Liver (tissue), 9 donors: ENCODE measurements around the gene SERTAD1. TPM values are rescaled to one million over a fixed set of nuclear protein-coding genes. Genes with fewer than 3 reads are reported as not detected.

Experiments
- DNase-seq: peaks from one replicate; pipeline ENCODE4 v3.0.0-alpha.2; 2017; ENCODE audit warnings: low spot score
- H3K27ac ChIP-seq, 2 donors: one replicate each; pipeline ENCODE4 v1.7.0; 2013; ENCODE audit warnings: inconsistent platforms in 2 of 2, low read length in 2 of 2, control low read depth in 1 of 2, low read depth in 1 of 2, mild to moderate bottlenecking in 1 of 2
- H3K27me3 ChIP-seq, 4 donors: one replicate each; pipeline versions ENCODE4 v1.6.1 to v1.7.0; 2013; ENCODE audit warnings: low read length in 3 of 4, inconsistent platforms in 1 of 4, mild to moderate bottlenecking in 1 of 4, moderate library complexity in 1 of 4; ENCODE audit not compliant: control insufficient read depth in 4 of 4, insufficient read depth in 4 of 4
- H3K36me3 ChIP-seq, 4 donors: one replicate each; pipeline versions ENCODE4 v1.6.1 to v1.7.0; 2013; ENCODE audit warnings: low read length in 3 of 4, mild to moderate bottlenecking in 3 of 4, low read depth in 1 of 4, moderate library complexity in 1 of 4; ENCODE audit not compliant: control insufficient read depth in 4 of 4, insufficient read depth in 3 of 4
- H3K4me1 ChIP-seq, 4 donors: one replicate each; pipeline versions ENCODE4 v1.6.1 to v1.7.0; 2013; ENCODE audit warnings: low read length in 3 of 4, mild to moderate bottlenecking in 3 of 4, moderate library complexity in 1 of 4; ENCODE audit not compliant: control insufficient read depth in 4 of 4, insufficient read depth in 4 of 4
- H3K4me3 ChIP-seq, 3 donors: one replicate each; pipeline versions ENCODE4 v1.6.1 to v1.7.0; 2013; ENCODE audit warnings: low read length in 3 of 3, control low read depth in 1 of 3, low read depth in 1 of 3, mild to moderate bottlenecking in 1 of 3
- H3K9ac ChIP-seq, 2 donors: one replicate each; pipeline ENCODE4 v1.7.0; 2013; ENCODE audit warnings: low read length in 2 of 2, mild to moderate bottlenecking in 2 of 2, moderate library complexity in 2 of 2, control low read depth in 1 of 2, low read depth in 1 of 2
- H3K9me3 ChIP-seq, 4 donors: one replicate each; pipeline versions ENCODE4 v1.6.1 to v1.7.0; 2013; ENCODE audit warnings: low read length in 3 of 4; ENCODE audit not compliant: control insufficient read depth in 4 of 4
- FOXA2 ChIP-seq: IDR thresholded peaks from 2 replicates; pipeline ENCODE4 v1.6.1; 2016; ENCODE audit warnings: antibody characterized with exemption
- HNF4A ChIP-seq, 2 donors: conservative IDR thresholded peaks; 2 replicates each; pipeline ENCODE4 v1.6.1; 2016; ENCODE audit warnings: antibody characterized with exemption in 2 of 2, mild to moderate bottlenecking in 2 of 2
- HNF4G ChIP-seq: IDR thresholded peaks from 2 replicates; pipeline ENCODE4 v1.6.1; 2016; ENCODE audit warnings: antibody characterized with exemption
- NR2F2 ChIP-seq: IDR thresholded peaks from 2 replicates; pipeline ENCODE4 v1.6.1; 2016; ENCODE audit warnings: antibody characterized with exemption
- RAD21 ChIP-seq, 2 donors: IDR thresholded peaks; 2 replicates each; pipeline ENCODE4 v1.6.1; 2016; ENCODE audit warnings: antibody characterized with exemption in 2 of 2, mild to moderate bottlenecking in 2 of 2
- RXRA ChIP-seq, 2 donors: IDR thresholded peaks; 2 replicates each; pipeline ENCODE4 v1.6.1; 2017 to 2018; ENCODE audit warnings: antibody characterized with exemption in 2 of 2, mild to moderate bottlenecking in 1 of 2
- SP1 ChIP-seq: IDR thresholded peaks from 2 replicates; pipeline ENCODE4 v1.6.1; 2018; ENCODE audit warnings: antibody characterized with exemption, mild to moderate bottlenecking
- TAF1 ChIP-seq: conservative IDR thresholded peaks from 2 replicates; pipeline ENCODE4 v1.6.1; 2016; ENCODE audit warnings: antibody characterized with exemption, mild to moderate bottlenecking
- YY1 ChIP-seq: IDR thresholded peaks from 2 replicates; pipeline ENCODE4 v1.6.1; 2016; ENCODE audit warnings: antibody characterized with exemption, mild to moderate bottlenecking
- WGBS: extraction: QIAGEN DNeasy Blood & Tissue Kit; methylation state at CpG from one replicate; pipeline ENCODE4 v1.1.7; 2013; 5-methylcytosine and 5-hydroxymethylcytosine counted together
- polyA plus RNA-seq, 2 donors: library from polyadenylated mRNA; stranded (reverse) in 1 of 2; unstranded in 1 of 2; fragments of 200-250 nt in 1 of 2; fragments of >200 nt in 1 of 2; fragmentation: Nextera tagmentation in 1 of 2; extraction: Ambion mirVana in 1 of 2; gene quantifications; one replicate each; pipeline versions ENCODE4 v1.2.1 to v1.2.3, GENCODE V29; 2013 to 2015
- total RNA-seq, 2 donors: library from RNA; depleted of rRNA; stranded (reverse); fragments of >200 nt; gene quantifications; one replicate each; pipeline ENCODE4 v1.2.3, GENCODE V29; 2014
- TF ChIP-seq, protein P1 (sequence below): fragments of 150-350 bp; IDR thresholded peaks from 2 replicates; pipeline ENCODE4 v1.5.1; 2017; ENCODE audit warnings: improper control_type of control experiment, low read depth, low read length; ENCODE audit not compliant: missing input control
- TF ChIP-seq, protein P2 (sequence below): IDR thresholded peaks from 2 replicates; pipeline ENCODE4 v1.6.1; 2016; ENCODE audit warnings: antibody characterized with exemption
- TF ChIP-seq, protein P3 (sequence below): IDR thresholded peaks from 2 replicates; pipeline ENCODE4 v1.6.1; 2016; ENCODE audit warnings: antibody characterized with exemption, mild to moderate bottlenecking
- TF ChIP-seq, protein P4 (sequence below): IDR thresholded peaks from 2 replicates; pipeline ENCODE4 v1.6.1; 2016; ENCODE audit warnings: antibody characterized with exemption
- TF ChIP-seq, protein P5 (sequence below): IDR thresholded peaks from 2 replicates; pipeline ENCODE4 v1.6.1; 2016; ENCODE audit warnings: antibody characterized with exemption
- donor health status: healthy.
- donor health status: healthy.
- donor health status: healthy.
- donor health status: healthy.
- donor health status: healthy.

SERTAD1 gene
- total and polyA plus RNA-seq, 4 donors, result 3.6 to 6.8 (median 4.9) TPM

DNA sequence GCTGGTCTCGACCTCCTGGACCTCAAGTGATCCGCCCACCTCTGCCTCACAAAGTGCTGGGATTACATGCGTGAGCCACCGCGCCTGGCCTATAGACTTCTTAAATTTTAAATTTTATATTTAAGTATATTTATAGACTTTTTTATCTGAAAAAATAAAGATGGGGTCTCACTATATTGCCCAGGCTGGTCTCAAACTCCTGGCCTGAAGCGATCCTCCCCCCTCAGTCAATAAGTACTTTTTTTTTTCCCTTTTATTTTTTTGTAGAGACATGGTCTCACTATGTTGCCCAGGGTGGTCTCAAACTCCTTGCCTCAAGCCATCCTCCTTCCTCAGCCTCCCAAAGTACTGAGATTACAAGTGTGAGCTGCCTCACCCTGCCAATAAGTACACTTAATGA lies 1.9 kb downstream of the SERTAD1 start:
- Histone ChIP-seq H3K36me3 (peaks cover 2 to 5% (median 4%) of the 10 kb centered on the region in 4 donors), H3K27ac (no peak overlapping the region), H3K9ac (no peak overlapping the region), H3K4me3 (no peak overlapping the region), H3K27me3 (no peaks in the 10 kb centered on the region), H3K4me1 (peaks cover 0 to 16% (median 10%) of the 10 kb centered on the region in 4 donors), H3K9me3 (no peaks in the 10 kb centered on the region)
- 95% methylated on average over 6 of the region's 6 CpGs for WGBS
- DNase-seq, result no peak
- TF ChIP-seq, protein P1, sequence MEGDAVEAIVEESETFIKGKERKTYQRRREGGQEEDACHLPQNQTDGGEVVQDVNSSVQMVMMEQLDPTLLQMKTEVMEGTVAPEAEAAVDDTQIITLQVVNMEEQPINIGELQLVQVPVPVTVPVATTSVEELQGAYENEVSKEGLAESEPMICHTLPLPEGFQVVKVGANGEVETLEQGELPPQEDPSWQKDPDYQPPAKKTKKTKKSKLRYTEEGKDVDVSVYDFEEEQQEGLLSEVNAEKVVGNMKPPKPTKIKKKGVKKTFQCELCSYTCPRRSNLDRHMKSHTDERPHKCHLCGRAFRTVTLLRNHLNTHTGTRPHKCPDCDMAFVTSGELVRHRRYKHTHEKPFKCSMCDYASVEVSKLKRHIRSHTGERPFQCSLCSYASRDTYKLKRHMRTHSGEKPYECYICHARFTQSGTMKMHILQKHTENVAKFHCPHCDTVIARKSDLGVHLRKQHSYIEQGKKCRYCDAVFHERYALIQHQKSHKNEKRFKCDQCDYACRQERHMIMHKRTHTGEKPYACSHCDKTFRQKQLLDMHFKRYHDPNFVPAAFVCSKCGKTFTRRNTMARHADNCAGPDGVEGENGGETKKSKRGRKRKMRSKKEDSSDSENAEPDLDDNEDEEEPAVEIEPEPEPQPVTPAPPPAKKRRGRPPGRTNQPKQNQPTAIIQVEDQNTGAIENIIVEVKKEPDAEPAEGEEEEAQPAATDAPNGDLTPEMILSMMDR, result no peak
- TF ChIP-seq HNF4G (no peak), NR2F2 (no peak), RXRA (IDR thresholded peaks at IDR 0.05) (no peak), TAF1 (no peak), FOXA2 (no peak), SP1 (no peak), HNF4A (conservative IDR thresholded peaks at IDR 0.05) (no peak), YY1 (no peak), RAD21 (IDR thresholded peaks at IDR 0.05) (no peak)
- TF ChIP-seq, protein P2, sequence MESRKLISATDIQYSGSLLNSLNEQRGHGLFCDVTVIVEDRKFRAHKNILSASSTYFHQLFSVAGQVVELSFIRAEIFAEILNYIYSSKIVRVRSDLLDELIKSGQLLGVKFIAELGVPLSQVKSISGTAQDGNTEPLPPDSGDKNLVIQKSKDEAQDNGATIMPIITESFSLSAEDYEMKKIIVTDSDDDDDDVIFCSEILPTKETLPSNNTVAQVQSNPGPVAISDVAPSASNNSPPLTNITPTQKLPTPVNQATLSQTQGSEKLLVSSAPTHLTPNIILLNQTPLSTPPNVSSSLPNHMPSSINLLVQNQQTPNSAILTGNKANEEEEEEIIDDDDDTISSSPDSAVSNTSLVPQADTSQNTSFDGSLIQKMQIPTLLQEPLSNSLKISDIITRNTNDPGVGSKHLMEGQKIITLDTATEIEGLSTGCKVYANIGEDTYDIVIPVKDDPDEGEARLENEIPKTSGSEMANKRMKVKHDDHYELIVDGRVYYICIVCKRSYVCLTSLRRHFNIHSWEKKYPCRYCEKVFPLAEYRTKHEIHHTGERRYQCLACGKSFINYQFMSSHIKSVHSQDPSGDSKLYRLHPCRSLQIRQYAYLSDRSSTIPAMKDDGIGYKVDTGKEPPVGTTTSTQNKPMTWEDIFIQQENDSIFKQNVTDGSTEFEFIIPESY, result no peak
- TF ChIP-seq, protein P3, sequence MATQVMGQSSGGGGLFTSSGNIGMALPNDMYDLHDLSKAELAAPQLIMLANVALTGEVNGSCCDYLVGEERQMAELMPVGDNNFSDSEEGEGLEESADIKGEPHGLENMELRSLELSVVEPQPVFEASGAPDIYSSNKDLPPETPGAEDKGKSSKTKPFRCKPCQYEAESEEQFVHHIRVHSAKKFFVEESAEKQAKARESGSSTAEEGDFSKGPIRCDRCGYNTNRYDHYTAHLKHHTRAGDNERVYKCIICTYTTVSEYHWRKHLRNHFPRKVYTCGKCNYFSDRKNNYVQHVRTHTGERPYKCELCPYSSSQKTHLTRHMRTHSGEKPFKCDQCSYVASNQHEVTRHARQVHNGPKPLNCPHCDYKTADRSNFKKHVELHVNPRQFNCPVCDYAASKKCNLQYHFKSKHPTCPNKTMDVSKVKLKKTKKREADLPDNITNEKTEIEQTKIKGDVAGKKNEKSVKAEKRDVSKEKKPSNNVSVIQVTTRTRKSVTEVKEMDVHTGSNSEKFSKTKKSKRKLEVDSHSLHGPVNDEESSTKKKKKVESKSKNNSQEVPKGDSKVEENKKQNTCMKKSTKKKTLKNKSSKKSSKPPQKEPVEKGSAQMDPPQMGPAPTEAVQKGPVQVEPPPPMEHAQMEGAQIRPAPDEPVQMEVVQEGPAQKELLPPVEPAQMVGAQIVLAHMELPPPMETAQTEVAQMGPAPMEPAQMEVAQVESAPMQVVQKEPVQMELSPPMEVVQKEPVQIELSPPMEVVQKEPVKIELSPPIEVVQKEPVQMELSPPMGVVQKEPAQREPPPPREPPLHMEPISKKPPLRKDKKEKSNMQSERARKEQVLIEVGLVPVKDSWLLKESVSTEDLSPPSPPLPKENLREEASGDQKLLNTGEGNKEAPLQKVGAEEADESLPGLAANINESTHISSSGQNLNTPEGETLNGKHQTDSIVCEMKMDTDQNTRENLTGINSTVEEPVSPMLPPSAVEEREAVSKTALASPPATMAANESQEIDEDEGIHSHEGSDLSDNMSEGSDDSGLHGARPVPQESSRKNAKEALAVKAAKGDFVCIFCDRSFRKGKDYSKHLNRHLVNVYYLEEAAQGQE, result no peak
- TF ChIP-seq, protein P4, sequence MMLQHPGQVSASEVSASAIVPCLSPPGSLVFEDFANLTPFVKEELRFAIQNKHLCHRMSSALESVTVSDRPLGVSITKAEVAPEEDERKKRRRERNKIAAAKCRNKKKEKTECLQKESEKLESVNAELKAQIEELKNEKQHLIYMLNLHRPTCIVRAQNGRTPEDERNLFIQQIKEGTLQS, result no peak
- TF ChIP-seq, protein P5, sequence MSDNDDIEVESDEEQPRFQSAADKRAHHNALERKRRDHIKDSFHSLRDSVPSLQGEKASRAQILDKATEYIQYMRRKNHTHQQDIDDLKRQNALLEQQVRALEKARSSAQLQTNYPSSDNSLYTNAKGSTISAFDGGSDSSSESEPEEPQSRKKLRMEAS, result no peak

DNA sequence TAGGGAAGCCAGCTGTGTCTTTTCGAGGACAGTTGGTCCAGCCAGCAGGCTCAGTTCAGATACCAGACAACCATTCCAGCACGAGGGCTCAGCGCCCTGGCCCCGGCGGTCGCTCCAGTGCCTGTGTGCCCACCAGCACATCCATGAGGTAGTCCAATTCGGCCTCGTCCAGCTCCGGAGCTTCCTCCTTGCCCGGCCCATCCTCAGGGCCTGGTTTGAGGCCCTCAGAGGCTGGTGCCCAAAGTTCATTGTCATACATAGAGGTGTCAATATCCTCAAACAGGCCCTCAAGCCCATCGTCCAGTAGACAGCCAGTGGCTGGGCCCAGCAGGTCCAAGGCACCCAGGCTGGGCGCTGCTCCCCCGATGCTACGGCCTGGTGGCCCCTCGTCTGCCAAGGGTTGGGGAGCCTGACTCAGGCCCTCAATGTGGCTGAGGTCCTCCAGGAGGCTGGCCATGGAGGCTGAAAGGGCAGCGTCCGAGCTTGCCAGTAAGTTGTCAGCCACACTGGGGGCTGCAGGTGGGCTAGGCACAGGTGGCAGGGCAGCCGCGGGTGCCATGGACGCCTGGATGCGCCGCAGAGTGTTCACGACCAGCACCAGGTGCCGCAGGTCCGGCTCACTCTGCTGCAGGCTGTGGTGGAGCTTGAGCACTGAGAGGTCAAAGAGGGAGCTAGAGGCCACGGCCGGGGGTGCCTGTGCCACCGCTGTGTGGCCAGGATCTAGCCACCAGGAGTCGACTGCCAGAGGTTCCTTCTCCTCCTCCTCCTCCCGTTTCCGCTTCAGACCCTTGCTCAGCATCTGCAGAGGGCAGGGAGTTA lies 2.8 kb downstream of the SERTAD1 start:
- H3K27me3 ChIP-seq, result no peaks in the 10 kb centered on the region
- no peak for DNase-seq
- no peaks in the 10 kb centered on the region for H3K9me3 ChIP-seq
- H3K27ac ChIP-seq, result no peak overlapping the region
- TF ChIP-seq, protein P3, result no peak
- H3K36me3 ChIP-seq, result peaks cover 2 to 5% (median 4%) of the 10 kb centered on the region in 4 donors
- H3K4me1 ChIP-seq, result peaks cover 0 to 16% (median 10%) of the 10 kb centered on the region in 4 donors
- no peak overlapping the region for H3K4me3 ChIP-seq
- no peak overlapping the region for H3K9ac ChIP-seq
- WGBS, result 93% methylated on average over 31 of the region's 31 CpGs
